KBM-7 (cell line): ENCODE measurements around the gene ATP2A3.
A peak's percentile ranks its signal among the peaks of the same experiment; 100 is the strongest.

Experiments
- DNase-seq: peaks from one replicate; pipeline ENCODE4 v3.0.0-alpha.2; 2015
- in situ Hi-C: fragments of 300-500 bp; cut with MboI; formaldehyde crosslinking; loops from 2 replicates; pipeline ENCODE4 v1.14.3; 2020; ENCODE audit warnings: low sequenced_read_pairs, low pct_unique_long_range_greater_than_20kb, mixed read lengths

The ATP2A3 gene

DNA sequence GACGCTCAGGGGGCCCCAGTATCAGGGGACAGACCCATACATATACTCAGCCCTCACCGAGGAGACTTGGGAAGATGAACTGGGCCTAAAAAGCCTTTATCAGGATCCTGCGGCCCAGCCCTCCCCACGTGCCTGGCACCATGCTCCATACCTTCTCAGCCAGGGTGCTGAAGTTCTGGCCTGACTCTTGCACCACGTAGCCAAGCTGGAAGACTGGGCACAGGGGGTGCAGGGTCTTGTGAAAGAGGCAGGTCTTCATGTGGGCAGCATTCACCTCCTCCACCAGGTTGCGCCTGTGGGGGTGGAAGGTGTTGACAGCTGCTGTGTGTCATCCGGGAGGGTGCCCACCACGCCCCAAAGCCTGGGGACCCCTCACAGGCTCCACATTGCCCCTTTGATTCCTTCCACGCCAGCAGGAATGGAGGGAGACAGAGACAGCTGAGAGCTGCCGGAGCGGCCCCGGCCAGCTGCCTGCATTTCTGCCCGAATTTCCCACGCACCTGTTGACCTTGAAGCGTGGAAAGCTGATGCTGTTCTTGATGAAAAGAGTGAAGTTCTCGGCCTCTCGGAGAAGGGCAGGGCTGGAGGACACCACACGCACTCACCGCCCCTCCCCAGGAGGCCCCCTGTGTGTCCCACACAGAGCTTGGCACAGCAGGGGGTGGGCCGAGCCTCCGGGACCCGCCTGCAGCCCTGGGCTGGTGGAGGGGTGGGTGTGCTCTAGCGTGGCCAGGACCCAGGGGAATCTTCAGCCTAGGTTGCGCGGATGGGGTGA is 61.0 kb downstream of the ATP2A3 start:
- in situ Hi-C loops = no loop called here

DNA sequence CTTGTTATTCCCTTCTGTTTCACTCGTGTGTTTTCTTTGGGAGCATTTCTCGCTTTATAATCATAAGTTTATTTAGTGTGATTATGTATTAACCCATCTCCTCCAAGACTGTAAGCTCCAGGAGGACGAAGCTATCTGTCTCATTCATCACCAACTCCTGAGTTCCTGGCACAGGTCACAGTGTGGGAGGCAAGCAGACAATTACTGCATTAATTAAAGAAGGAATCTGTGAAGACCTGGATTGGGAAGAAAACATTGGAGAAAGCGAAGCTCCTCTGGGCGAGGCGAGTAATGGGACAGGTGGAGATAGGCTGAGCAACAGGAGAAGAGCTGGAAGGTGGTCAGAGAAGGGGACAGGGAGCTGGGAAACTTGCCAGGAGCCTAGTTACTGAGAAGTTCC is 63.6 kb downstream of the ATP2A3 start:
- in situ Hi-C loops = no loop called here

More for the DNA sequence above, 61.0 kb downstream of the ATP2A3 start:
- DNase-seq = no peak

DNA sequence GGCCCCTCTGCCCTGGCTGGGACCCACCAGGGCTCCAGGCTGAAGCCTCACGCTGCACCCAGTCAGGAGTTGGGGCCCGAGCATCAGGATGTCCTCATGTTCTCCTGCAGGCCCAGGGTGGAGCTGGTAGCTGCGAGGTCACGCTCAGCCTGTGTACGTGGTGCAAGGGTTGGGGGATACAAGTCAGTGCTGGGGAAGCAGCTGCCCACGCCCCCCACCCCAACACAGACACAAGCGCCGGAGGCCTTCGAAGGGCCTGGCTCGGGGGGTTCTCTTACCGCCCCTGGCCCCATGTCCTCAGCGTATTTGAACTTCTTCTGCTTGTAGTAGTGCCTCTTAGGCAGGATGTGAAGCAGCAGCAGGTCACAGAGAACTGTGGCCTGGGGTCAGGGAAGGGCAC is 66.5 kb downstream of the ATP2A3 start:
- no peak for DNase-seq
- in situ Hi-C loops = no loop called here

More for the DNA sequence above, 63.6 kb downstream of the ATP2A3 start:
- DNase-seq = no peak

DNA sequence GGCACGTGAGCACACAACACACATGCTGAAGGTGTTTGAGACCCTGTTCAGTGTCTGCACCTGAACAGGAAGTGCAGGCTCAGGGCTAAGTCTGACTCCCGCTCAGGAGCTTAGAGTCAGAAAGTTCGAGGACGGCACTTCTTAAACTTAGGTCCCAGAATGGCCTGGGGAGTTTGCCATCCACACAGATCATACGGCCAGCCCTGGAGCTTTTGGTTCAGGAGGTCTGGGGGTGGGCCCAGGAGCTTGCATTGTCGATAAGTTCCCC is 67.3 kb downstream of the ATP2A3 start:
- in situ Hi-C loops = no loop called here
- DNase-seq = no peak

DNA sequence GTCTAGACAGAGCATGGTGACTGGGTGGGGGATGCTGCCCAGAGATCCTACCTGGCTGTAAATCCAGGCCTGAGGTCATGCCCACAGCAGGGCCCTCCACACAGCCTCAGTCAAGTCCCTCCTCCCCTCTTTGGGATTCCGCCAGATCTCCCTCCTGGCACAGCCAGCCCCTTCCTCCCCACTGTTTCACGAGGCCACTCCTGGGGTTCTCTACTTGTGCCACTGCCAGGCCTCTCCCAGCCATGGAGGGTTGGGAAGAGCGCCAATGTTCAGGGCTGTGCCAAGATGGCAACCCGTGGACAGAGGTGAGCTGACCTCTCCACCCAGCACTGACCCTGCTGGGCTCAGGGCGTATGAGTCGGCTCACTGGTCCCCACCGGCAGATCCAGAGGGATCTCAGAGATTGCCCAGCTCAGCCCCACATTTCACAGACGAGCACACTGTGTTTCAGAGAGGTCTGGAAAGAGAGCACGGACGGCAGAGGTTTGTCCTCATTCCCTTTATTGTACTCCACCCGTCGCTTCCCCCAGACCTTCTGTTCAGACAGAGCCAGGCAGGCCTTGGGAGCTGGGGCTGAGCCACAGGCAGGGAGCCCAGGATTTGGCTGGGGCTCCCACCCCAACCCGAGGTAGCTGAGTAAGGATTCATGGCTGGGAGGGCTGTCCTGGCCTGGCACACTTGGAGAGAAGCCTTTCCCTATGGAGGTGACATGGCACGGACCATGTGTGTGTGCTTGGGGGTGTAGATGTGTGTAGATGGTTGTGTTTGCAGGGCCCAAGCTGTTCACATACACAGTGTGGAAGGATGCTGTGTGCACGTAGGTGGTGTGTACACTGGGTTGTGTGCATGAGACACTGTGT is 67.9 kb downstream of the ATP2A3 start:
- in situ Hi-C loops = no loop called here
- no peak for DNase-seq

DNA sequence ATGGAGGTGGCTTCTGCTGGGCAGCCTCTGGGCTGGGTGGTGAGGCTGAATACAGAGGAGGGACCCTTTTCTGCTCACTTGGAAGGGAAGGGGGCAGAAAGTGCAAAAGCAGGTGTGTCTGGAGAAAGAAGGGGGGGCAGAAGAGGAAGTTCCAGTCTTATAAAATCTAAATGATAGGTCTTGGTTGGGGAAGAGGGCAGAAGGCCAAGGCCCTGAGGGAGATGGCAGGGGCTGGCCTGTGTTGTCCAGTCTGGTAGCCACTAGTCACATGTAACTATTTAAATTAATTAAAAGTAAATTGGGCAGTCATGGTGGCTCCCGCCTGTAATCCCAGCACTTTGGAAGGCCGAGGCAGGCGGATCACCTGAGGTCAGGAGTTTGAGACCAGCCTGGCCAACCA is 68.9 kb downstream of the ATP2A3 start:
- in situ Hi-C loops = no loop called here
- no peak for DNase-seq

DNA sequence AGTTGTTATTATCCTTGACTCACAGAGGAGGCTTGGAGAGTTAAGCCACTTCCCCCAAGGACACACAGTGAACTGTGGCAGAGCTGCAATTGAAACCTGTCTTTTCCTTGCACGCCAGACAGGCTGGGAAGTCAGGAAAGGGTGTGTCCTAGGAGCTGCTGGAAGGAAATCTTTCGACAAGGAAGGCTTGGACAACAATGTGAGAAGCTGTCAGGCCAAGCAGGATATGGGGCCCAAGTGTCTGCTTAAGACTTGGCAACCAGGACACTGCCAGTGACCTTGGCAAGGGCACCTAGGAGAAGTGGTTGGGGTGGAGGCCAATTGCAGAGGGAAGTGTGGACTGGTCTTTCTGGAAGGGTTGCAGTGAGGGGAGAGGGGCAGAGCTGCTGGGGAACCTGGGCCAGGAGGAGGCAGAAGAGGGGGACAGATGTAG is 69.3 kb downstream of the ATP2A3 start:
- in situ Hi-C loops = no loop called here
- peak; percentile 54 for DNase-seq

DNA sequence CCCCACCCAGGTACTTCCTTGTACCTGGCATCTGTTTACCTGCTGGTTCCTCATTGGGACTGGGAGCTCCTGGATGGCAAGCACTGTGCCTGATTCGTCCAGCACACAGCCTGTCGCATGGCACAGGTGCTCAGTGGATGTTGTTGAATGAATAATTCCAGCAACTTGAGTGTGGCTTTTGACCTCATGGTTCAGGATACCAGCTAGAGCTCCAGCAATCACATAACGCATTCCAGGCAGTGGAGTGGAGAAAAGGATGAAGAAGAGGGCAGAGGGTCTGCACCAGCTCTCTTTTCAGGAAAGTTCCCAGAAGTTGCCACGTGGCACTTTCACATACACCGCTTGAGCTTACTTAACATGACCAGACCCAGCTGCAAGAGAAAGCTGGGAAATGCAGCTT is 70.0 kb downstream of the ATP2A3 start:
- no peak for DNase-seq
- in situ Hi-C loops = no loop called here

DNA sequence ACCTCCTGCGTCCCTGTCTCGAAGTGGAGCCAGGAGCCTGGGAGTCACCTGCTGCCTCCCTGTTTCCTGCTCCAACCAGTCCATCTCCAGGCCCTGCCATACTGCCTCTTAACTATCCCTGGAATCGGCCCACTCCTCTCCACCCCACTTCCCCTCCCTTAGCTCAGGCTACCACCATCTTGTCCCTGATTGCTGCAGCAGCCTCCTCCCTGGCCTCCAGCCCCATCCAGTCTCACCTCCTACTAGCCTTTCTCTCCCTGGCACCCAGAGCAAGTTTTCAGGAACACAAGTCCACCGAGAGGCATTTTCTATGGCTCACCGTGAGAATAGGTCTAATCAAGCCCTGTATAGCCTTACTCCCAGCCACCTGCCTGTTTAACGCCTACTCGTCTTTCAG is 70.5 kb downstream of the ATP2A3 start:
- in situ Hi-C loops = no loop called here
- no peak for DNase-seq

DNA sequence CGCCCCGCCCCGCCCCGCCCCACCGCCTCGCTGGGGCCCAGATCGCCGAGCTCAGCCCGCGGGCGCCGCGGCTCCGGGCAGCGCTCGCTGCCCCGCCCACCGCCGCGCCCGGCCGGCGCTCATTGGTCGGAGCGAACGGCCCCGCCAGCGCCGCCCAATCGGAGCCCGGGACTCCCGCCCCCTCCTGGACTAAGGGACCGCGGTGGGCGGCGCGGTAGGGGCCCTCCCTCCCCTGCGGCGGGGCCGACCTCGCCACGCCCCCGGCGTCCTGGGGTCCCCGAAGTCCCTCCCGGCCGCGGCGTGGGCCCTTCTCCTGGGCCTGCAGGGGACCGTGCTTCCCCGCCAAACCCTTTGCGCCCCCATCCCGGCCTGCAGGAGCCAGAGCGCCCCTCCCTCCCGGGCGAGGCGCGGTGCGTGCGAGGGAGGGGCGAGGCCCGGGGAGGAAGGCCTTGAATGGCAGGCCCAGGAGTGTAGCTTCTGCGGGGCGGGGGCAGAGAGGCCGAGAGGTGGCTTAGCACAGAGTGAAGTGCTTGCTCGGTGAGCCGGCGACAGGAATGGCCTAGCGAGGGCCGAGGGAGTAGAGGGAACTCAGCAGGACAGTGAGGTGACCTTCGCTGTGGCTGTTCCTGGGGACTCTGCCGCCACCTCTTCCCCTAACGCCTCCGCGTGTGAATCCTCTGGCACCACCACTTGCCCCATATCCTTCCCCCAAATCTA is 71.1 kb downstream of the ATP2A3 start, which contains the start of gene CAMKK1:
CAMKK1 (minus strand) TSS at position 51 of the 717 bp plus-strand sequence. CDS start 7,366 bp downstream, outside the sequence.
- in situ Hi-C loops = no loop called here
- peak; percentile 83 for DNase-seq

DNA sequence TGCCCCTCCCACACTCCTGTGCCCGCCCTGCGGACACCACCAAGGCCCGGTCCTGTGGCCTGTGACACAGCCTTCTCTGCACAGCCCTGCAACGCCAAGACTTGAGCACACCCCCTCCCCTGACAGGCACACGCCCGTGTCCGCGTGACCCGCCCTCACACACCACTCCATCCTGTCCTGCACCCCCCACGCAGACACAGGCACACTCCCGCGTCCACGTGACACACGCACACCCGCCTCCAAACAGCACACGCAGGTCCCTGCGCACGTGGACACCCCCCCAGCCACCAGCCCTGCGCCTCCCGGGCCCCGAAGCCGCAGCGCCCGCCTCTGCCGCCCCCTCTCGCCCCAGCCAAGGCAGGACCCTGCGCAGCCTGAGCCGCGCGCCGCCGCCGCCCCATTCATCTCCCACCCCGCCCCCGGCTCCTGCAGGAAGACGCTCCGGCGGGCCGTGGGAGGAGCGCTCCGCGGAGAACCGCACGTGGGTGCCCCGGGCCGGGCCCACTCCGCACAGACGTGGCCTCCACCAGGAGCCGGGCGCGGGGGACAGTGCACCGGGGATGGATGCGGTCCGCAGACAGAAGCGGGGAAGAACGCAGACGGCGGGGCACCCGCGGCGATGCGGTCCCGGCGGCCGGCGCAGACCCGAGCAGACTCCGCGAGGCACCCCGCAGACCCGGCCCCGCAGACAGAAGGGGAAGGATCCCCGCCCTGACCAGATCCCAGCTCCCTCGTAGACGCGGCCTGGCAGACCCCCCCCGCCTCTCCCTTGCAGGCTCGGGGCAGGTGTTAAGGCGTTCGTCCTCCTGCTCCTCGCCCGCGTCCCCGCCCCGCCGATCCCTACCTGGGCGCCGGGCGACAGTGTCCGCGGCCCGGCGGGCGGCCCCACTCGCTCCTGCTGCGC is 71.9 kb downstream of the ATP2A3 start:
- in situ Hi-C loops = no loop called here
- peak; percentile 64 for DNase-seq

DNA sequence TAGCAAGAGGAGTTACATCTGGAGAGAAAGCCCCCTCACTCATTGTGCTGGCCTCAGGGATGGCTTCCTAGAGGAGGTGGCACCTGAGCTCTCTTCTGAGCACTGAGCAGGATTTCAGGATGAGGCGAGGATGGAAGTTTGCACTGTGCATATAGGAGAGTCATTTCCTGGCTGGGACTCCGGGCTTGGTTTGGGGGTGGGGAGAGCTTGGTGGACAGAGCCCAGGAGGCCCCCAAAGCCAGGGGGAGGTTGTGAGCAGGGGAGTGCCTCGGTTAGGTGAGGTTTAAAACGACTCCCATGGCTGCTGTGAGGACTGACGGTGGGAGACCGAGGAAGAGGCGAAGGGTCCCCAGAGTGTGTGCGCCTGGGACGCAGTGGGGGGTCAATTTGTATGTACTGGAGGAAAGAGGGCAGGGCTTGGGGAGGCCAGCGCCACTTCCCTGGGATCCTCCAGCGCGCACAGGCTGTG is 72.6 kb downstream of the ATP2A3 start:
- DNase-seq = no peak
- in situ Hi-C loops = no loop called here

DNA sequence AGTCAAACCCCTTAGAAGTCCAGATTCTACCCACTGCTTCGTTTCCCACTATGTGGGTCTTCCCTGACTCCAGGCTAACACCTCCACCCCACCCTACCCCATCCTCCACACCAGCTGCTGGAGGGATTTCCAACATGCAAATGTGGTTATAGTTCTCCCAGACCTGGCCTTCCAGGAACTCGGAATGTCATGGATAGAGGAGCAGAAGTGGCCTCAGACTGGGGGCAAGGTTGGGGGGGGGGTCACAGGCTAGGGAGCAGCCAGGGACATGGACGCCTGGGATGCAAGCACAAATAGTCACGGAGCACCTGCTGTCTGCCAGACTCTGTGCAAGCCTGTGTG is 73.4 kb downstream of the ATP2A3 start:
- DNase-seq = no peak
- in situ Hi-C loops = no loop called here

DNA sequence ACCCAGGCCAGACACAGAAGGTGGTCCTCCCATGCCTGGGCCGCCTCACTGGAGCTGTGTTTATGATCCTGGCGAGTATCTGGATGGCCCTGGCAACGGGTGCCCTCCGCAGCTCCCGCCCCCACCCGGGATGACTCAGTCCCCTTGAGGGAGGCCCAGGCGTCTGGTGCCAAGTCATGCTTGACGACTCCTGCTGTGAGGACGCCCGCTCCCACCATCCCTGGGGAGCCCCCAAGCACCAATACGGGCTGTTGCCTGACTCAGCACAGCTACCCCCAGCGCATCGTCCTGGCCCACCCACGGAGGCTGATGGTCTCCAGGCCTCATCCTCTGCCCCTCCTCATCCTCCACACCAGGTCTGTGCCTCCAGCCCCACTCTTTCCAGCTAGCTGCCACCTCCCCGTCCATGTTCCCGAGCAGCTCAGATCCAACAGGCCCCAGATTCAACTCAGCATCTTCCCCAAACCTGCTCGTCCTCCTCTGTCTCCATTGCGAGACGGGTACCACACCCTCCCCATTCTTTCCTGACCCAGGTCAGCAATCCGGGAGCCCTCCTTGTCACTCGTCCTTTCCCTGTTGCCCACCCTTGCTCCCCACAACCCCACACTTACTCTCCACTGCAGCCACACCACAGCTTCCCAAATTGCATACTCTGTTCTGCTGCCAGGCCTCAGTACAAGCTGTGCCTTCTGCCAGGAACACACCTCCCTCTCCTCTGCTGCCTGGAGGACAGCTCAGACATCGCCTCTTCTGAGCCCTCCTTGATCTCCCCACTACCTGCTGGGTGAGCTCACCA is 74.0 kb downstream of the ATP2A3 start:
- in situ Hi-C loops = no loop called here
- peak; percentile 50 for DNase-seq

DNA sequence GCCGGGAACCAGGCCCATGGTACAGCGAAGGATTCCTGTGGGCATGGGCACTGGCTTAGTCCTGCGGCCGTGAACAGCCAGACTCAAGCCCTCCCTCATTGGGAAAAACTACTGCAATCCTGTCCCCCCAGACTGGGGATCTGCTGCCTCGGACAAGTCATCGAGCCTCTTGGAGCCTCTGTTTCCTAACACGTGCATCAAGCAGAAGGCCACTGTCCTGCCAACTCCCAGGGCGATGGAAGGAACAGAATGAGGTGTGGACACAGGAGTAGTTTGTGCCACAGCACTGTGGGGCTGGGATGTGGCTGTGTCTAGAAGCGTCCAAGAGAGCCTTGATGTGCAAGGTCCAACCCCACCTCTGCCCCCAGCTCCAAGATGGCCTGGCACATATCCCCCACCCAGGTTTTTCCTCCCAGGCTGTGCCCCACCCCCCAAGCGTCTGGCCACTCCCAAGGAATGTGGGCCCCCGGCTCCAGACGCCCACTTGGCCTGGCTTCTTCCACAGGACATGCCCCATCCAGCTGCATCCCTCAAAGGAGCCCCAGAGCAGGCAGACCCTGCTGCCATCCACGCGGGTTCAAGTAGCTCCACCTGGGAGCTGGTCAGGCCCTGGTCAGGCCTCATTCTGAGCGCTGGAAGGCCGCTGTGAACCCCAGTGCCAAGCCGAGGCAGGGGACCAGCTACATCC is 74.8 kb downstream of the ATP2A3 start:
- no peak for DNase-seq
- in situ Hi-C loops = no loop called here

DNA sequence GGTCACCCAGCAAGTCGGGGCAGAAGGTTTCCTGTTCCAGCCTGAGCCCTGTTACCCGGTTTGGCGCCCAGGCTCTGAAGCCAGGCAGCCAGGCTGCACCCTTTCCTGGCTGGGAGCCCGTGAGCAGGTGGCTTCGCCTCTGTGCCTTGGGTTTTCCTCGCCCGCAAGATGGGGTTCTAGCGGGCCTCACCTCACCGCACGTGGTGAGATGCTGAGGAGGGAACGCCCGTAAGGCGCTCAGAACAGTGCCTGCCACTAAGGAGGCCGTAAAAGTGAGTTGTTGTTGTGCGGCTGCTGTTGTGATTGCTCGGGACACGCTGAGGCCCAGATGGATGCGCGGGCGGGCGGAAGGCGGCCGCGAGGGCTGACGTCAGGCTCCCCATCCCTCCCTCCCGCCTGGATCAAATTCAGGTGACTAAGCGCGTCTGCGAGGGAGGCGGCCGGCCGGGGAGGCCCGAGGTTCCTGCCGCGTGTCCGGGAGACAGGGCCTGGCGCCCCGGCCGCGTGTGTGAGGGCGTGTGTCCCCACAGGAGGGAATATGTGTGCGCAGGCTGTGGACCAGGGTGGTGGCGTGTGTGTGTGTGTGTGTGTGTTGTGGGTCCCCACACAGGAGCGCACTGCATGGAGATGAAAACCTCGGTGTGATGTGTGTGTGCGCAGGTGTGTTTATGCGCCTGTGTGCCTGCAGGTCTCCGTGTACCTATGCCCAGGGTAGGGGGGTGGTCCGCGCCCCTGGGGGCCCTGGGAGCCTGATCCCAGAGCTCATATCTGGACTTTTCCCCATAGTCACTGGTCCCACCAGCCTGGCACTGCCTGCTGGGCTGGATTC is 75.7 kb downstream of the ATP2A3 start:
- no peak for DNase-seq
- in situ Hi-C loops = no loop called here

DNA sequence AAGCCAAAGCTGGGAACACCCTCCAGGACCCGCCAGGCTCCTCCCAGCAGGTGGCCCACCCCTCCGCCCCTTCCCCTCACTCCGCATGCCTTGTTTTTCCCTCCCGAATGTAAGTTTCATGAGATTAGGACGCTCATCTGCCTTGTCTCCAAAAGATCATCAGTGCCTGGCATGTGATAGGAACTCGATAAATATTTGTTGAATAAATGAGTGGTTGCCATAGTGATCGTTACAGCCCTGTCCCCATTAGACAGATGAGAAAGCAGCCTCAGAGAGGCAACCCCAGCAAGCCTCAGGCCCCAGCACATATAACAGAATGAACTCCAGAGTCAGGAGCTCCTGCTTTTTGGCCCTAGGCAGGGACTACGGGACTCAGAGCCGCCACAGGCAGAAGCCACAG is 76.4 kb downstream of the ATP2A3 start:
- no peak for DNase-seq
- in situ Hi-C loops = no loop called here
